Karpas-422 (cell line): ENCODE data around the gene FAM234A. TPM values are rescaled to one million over a fixed set of nuclear protein-coding genes. Genes with fewer than 3 reads are reported as not detected.

Source experiments
- DNase-seq: peaks from one replicate; pipeline ENCODE4 v3.0.0-alpha.2; 2015
- H2AFZ ChIP-seq: fragments of 200-600 bp; sonication (generic); 2 replicates; pipeline ENCODE4 v1.6.1; 2014; ENCODE audit warnings: antibody characterized with exemption, low read length, mixed read lengths
- H3K27ac ChIP-seq: fragments of 200-600 bp; sonication (generic); 2 replicates; pipeline ENCODE4 v1.5.1; 2014; ENCODE audit warnings: mild to moderate bottlenecking, low read length, moderate library complexity
- H3K27me3 ChIP-seq: fragments of 200-600 bp; sonication (generic); 2 replicates; pipeline ENCODE4 v1.6.1; 2014; ENCODE audit warnings: low read length, mixed read lengths
- H3K36me3 ChIP-seq: fragments of 200-600 bp; sonication (generic); 2 replicates; pipeline ENCODE4 v1.6.1; 2014; ENCODE audit warnings: low read length, mixed read lengths; ENCODE audit not compliant: insufficient read depth
- H3K4me1 ChIP-seq: fragments of 200-600 bp; sonication (generic); 2 replicates; pipeline ENCODE4 v1.6.1; 2014; ENCODE audit warnings: mild to moderate bottlenecking, low read length, mixed read lengths
- H3K4me2 ChIP-seq: fragments of 200-600 bp; sonication (generic); 2 replicates; pipeline ENCODE4 v1.6.1; 2014; ENCODE audit warnings: low read length, low read depth, mild to moderate bottlenecking; ENCODE audit not compliant: poor library complexity, severe bottlenecking
- H3K4me3 ChIP-seq: fragments of 200-600 bp; sonication (generic); 2 replicates; pipeline ENCODE4 v1.5.1; 2014; ENCODE audit warnings: mild to moderate bottlenecking, antibody characterized with exemption, low read length, mixed read lengths
- H3K79me2 ChIP-seq: fragments of 200-600 bp; sonication (generic); 2 replicates; pipeline ENCODE4 v1.6.1; 2014; ENCODE audit warnings: mild to moderate bottlenecking, low read length, mixed read lengths
- H3K9ac ChIP-seq: fragments of 200-600 bp; sonication (generic); 2 replicates; pipeline ENCODE4 v1.6.0; 2014; ENCODE audit warnings: low read length
- H3K9me2 ChIP-seq: fragments of 200-600 bp; sonication (generic), shearing (Covaris generic); replicated peaks from 2 replicates; pipeline ENCODE4 v1.6.0; 2014; ENCODE audit warnings: mild to moderate bottlenecking, low read length, moderate library complexity; ENCODE audit not compliant: insufficient read depth
- H3K9me3 ChIP-seq: fragments of 300-700, 200-600 bp; sonication (generic); 2 replicates; pipeline ENCODE4 v1.6.1; 2014; ENCODE audit warnings: low read length, mixed read lengths
- H4K20me1 ChIP-seq: fragments of 200-600 bp; sonication (generic); 2 replicates; pipeline ENCODE4 v1.6.1; 2014; ENCODE audit warnings: mild to moderate bottlenecking, antibody characterized with exemption, low read length, low read depth; ENCODE audit not compliant: insufficient read depth
- total RNA-seq: library from RNA; depleted of rRNA; stranded (reverse); fragments of >200 nt; shearing (Covaris generic); gene quantifications from 2 replicates; pipeline ENCODE4 v1.2.3, GENCODE V29; 2014; ENCODE audit warnings: low replicate concordance

The FAM234A gene
- total RNA-seq, 1 experiment from 2014 or later, result 12.2 TPM

GRCh38 chr16:290015-290680 is 55.5 kb downstream of the FAM234A start:
- H3K27ac ChIP-seq, result no peak overlapping the region
- no peaks in the 10 kb centered on the region for H3K9me3 ChIP-seq
- no peak overlapping the region for H2AFZ ChIP-seq
- no peaks in the 10 kb centered on the region for H3K36me3 ChIP-seq
- no peak overlapping the region for H3K9ac ChIP-seq
- no peaks in the 10 kb centered on the region for H3K79me2 ChIP-seq
- DNase-seq, result no peak
- H3K4me3 ChIP-seq, result no peak overlapping the region
- no peak overlapping the region for H3K4me2 ChIP-seq
- no peaks in the 10 kb centered on the region for H3K9me2 ChIP-seq
- H4K20me1 ChIP-seq, result no peaks in the 10 kb centered on the region
- no peaks in the 10 kb centered on the region for H3K27me3 ChIP-seq
- no peaks in the 10 kb centered on the region for H3K4me1 ChIP-seq

GRCh38 chr16:290681-291405 is 56.2 kb downstream of the FAM234A start:
- H3K27ac ChIP-seq, result no peak overlapping the region
- no peak overlapping the region for H3K4me2 ChIP-seq
- no peaks in the 10 kb centered on the region for H3K36me3 ChIP-seq
- no peaks in the 10 kb centered on the region for H3K27me3 ChIP-seq
- no peaks in the 10 kb centered on the region for H3K79me2 ChIP-seq
- H3K9ac ChIP-seq, result no peak overlapping the region
- DNase-seq, result no peak
- no peaks in the 10 kb centered on the region for H3K9me3 ChIP-seq
- no peaks in the 10 kb centered on the region for H3K9me2 ChIP-seq
- H3K4me1 ChIP-seq, result no peaks in the 10 kb centered on the region
- no peak overlapping the region for H3K4me3 ChIP-seq
- H4K20me1 ChIP-seq, result no peaks in the 10 kb centered on the region
- H2AFZ ChIP-seq, result no peak overlapping the region

- Histone ChIP-seq H3K9ac (no peak overlapping the region), H4K20me1 (no peaks in the 10 kb centered on the region), H3K4me3 (no peak overlapping the region), H3K79me2 (no peaks in the 10 kb centered on the region), H3K4me1 (no peaks in the 10 kb centered on the region), H3K9me3 (no peaks in the 10 kb centered on the region), H3K27me3 (no peaks in the 10 kb centered on the region), H3K4me2 (no peak overlapping the region), H3K36me3 (no peaks in the 10 kb centered on the region), H3K27ac (no peak overlapping the region), H3K9me2 (no peaks in the 10 kb centered on the region), H2AFZ (no peak overlapping the region)
- DNase-seq, result no peak
Measured at GRCh38 chr16:291539-291938, 56.9 kb downstream of the FAM234A start.

- Histone ChIP-seq H3K27me3 (no peaks in the 10 kb centered on the region), H3K4me1 (no peaks in the 10 kb centered on the region), H2AFZ (no peak overlapping the region), H3K9ac (no peak overlapping the region), H3K79me2 (no peaks in the 10 kb centered on the region), H3K9me3 (no peaks in the 10 kb centered on the region), H4K20me1 (no peaks in the 10 kb centered on the region), H3K4me3 (no peak overlapping the region), H3K4me2 (no peak overlapping the region), H3K9me2 (no peaks in the 10 kb centered on the region), H3K27ac (no peak overlapping the region), H3K36me3 (no peaks in the 10 kb centered on the region)
- no peak for DNase-seq
Measured at GRCh38 chr16:293043-293775, 58.6 kb downstream of the FAM234A start.

DNA sequence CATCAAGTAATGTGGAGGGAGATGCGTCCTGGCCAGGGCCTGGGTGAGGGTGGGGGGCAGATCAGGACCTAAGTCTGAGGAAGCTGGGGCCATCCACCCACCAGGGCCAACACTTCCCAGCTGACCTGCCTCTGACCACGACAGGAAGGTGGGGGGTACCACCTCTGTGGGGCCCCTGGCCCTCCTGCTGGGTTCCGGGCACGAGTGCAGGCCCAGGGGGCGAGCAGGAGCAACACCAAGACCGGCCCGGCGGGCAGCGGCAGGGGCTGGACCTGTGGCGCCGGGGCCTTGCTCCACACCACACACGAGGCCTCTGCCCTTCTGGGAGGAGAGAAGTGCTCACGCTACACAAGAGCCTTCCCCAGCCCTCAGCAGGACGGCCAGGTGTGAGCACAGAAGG is 61.7 kb downstream of the FAM234A start:
- no peaks in the 10 kb centered on the region for H3K79me2 ChIP-seq
- no peak overlapping the region for H3K4me2 ChIP-seq
- H4K20me1 ChIP-seq, result no peaks in the 10 kb centered on the region
- H2AFZ ChIP-seq, result no peak overlapping the region
- H3K36me3 ChIP-seq, result no peaks in the 10 kb centered on the region
- no peaks in the 10 kb centered on the region for H3K27me3 ChIP-seq
- no peaks in the 10 kb centered on the region for H3K9me2 ChIP-seq
- H3K27ac ChIP-seq, result no peak overlapping the region
- no peaks in the 10 kb centered on the region for H3K4me1 ChIP-seq
- H3K4me3 ChIP-seq, result no peak overlapping the region
- H3K9me3 ChIP-seq, result no peaks in the 10 kb centered on the region
- no peak for DNase-seq
- no peak overlapping the region for H3K9ac ChIP-seq

GRCh38 chr16:296806-297510 is 62.3 kb downstream of the FAM234A start:
- Histone ChIP-seq H3K27ac (no peak overlapping the region), H2AFZ (no peak overlapping the region), H3K4me1 (no peaks in the 10 kb centered on the region), H3K9me3 (no peaks in the 10 kb centered on the region), H3K9me2 (no peaks in the 10 kb centered on the region), H3K9ac (no peak overlapping the region), H3K27me3 (no peaks in the 10 kb centered on the region), H3K36me3 (no peaks in the 10 kb centered on the region), H3K4me2 (no peak overlapping the region), H3K79me2 (no peaks in the 10 kb centered on the region), H4K20me1 (no peaks in the 10 kb centered on the region), H3K4me3 (no peak overlapping the region)
- DNase-seq, result no peak

DNA sequence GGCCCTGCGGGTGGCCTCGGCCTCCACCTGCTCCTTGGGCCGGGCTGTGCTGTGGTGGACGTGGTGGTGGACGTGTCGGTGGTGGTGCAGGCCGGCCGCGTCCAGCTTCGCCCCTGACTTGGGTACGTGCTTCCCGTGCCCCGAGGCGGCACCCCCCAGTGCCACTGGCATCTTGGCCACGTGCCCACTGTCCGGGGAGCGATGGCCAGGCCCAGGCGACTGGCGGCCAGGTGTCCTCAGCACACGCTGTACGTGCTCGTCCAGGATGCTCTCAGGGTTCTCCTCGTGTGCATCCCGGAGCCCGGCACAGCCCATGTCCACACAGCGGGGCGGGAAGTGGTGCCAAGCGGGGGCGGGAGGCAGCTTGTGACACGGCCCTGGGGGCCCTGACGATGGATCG is 63.2 kb downstream of the FAM234A start:
- Histone ChIP-seq H4K20me1 (no peaks in the 10 kb centered on the region), H3K4me2 (no peak overlapping the region), H3K9me3 (no peaks in the 10 kb centered on the region), H3K27ac (no peak overlapping the region), H3K9me2 (no peaks in the 10 kb centered on the region), H2AFZ (no peak overlapping the region), H3K79me2 (no peaks in the 10 kb centered on the region), H3K27me3 (no peaks in the 10 kb centered on the region), H3K4me1 (no peaks in the 10 kb centered on the region), H3K4me3 (no peak overlapping the region), H3K9ac (no peak overlapping the region), H3K36me3 (no peaks in the 10 kb centered on the region)
- DNase-seq, result no peak

- DNase-seq, result no peak
- H3K4me2 ChIP-seq, result no peak overlapping the region
- no peak overlapping the region for H3K4me3 ChIP-seq
- H3K4me1 ChIP-seq, result no peaks in the 10 kb centered on the region
- no peaks in the 10 kb centered on the region for H3K27me3 ChIP-seq
- no peak overlapping the region for H3K9ac ChIP-seq
- no peak overlapping the region for H3K27ac ChIP-seq
- no peaks in the 10 kb centered on the region for H3K79me2 ChIP-seq
- no peaks in the 10 kb centered on the region for H3K36me3 ChIP-seq
- no peaks in the 10 kb centered on the region for H4K20me1 ChIP-seq
- H3K9me2 ChIP-seq, result no peaks in the 10 kb centered on the region
- no peak overlapping the region for H2AFZ ChIP-seq
- no peaks in the 10 kb centered on the region for H3K9me3 ChIP-seq
Measured at GRCh38 chr16:301235-301634, 66.6 kb downstream of the FAM234A start.
